GM21360 (cell line): ENCODE measurements around the gene UVRAG.

Experiments
- ATAC-seq: cut with Tn5 transposase; IDR thresholded peaks from one replicate; pipeline ENCODE4 v1.9.1; 2021; ENCODE audit warnings: mild to moderate bottlenecking, moderate library complexity; ENCODE audit not compliant: unreplicated experiment

The UVRAG gene

GRCh38 chr11:76176463-76176862 lies 361.5 kb downstream of the UVRAG start:
- no peak for ATAC-seq

- ATAC-seq = no peak
These were observed 362.3 kb downstream of the UVRAG start for GRCh38 chr11:76177250-76177686.

GRCh38 chr11:76179147-76179546 lies 364.1 kb downstream of the UVRAG start:
- ATAC-seq = no peak

DNA sequence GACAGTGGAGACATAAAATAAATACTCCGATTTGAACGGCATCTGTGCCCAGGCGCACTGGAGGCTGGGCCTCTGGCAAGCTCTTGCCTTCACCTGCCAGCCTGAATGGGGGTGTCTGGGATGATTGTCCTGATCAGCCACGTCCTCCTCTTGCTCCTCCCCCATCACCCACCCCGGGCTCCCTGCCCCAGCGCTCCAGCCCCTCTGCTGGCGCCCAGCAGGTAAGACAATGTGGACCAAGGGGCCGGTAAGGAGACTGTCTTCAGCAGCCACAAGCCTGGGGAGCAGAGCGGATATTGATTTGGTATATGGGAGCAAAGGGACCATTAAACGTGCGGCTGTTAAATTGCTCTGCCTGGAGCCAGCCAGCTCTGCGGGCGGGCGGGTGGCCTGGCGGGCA lies 366.4 kb downstream of the UVRAG start:
- no peak for ATAC-seq

GRCh38 chr11:76184551-76184993 lies 369.6 kb downstream of the UVRAG start:
- ATAC-seq = no peak

DNA sequence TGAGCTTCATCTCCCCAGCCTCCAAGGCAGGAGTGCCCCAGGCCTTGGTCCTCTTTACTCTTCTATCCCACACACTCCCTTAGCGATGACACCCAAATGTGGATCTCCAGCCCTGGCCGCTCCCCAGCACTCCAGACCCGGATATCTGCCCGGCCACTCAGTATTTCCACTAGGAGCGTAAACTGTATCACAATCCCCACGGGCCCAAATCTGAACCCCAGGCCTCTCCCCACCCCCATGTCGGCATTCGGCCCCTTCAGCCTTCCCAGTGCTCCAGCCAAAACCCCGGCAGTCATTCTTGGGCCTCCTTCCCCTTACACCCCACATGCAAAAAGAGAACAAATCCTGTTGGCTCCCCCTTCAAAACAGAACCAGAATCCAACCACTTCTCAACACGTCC lies 370.5 kb downstream of the UVRAG start:
- ATAC-seq = no peak

DNA sequence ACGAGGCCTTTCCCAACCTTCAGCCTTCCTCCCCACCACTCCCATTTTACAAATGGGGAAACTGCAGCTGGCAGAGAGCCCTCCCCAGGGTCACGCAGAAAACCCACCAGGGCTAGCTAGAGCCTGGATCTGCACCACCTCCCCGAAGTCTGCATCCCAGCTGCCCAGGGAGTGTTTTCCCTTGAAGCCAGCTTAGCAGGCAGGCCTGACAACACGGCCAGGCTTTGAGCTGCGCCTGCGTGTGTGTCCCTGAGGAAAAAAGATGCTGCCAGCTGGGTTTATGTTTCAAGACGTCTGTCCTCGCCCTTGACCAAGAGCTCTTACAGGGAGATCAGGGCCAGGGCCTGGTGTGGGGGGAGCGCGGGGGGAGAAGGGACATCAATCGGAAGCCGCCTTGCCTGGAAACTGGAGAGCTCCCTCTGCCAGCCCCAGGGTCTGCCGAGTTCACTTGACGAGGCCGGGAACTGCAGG lies 371.0 kb downstream of the UVRAG start:
- ATAC-seq = no peak

GRCh38 chr11:76186776-76187279 lies 371.8 kb downstream of the UVRAG start:
- ATAC-seq = no peak

- ATAC-seq = no peak
These were observed 373.9 kb downstream of the UVRAG start for GRCh38 chr11:76188873-76189272.

- ATAC-seq = no peak
These were observed 374.7 kb downstream of the UVRAG start for GRCh38 chr11:76189682-76190081.

DNA sequence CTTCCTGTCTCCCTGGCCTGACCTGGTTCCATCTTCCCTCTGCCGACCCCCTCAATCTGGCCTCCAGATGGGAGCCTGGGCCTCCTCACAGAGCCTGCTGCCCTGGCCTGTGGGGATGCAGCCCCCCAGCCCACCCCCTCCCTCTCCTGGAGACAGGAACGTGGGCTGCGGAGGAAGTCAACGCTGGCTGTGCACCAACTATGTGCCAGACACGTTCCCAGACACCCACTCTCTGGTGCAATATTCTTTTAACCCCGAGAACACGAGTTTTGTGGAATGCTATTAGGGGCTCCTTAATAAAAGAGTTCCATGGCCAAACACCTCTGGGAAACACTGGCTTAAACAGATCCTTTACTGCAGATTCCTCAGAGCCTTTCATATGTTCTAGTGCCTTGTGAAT lies 375.4 kb downstream of the UVRAG start:
- no peak for ATAC-seq
